Gastrocnemius medialis (tissue), 4 donors: ENCODE results near the gene DEPDC7.

Experiments
- POLR2A ChIP-seq, 2 donors: fragments of 450-650 bp; IDR thresholded peaks; one replicate each; pipeline ENCODE4 v1.6.1; 2017; ENCODE audit warnings: antibody characterized with exemption in 2 of 2, mild to moderate bottlenecking in 2 of 2, moderate library complexity in 2 of 2
- TF ChIP-seq, protein P1 (sequence below), 5 experiments: fragments of 450-650 bp in 3 of 5; fragments of 200-600 bp in 2 of 5; sonication (generic) in 2 of 5; IDR thresholded peaks in 4 of 5; conservative IDR thresholded peaks in 1 of 5; 1 replicate in 4 of 5; 2 replicates in 1 of 5; pipeline ENCODE4 v1.5.1; 2016 to 2019; ENCODE audit warnings: antibody characterized with exemption in 5 of 5, mild to moderate bottlenecking in 3 of 5, moderate library complexity in 3 of 5

DNA sequence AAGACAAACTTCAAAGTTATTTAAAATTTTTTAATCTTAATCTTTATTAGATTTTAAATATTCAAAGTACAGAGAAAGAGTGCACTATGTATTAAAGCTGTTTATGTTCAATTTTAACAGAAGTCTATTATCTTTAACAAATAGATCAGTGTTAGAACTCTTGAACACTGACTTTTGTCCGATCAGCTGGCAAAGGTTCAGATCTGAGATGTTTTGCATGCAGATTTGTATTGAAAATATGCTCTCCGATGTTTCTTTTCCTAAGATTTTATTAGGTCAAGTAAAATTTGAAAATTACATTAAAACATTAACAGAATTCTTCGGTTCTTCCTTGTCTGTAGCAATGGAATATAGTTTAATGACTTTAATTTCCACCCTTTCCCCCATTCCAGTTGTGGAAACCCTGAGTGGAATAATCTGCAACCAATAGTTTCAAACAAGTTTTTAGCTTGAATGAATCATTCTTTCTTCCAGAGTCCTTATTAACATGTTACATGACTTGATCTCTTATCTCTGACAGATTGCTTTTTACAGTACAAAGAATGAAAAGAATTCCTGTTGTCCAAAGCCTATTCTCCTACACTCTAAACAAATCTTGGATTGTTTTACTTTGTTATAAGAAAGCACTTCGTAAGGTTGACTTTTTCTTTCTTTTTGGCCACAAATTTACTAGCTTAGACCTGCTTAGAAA lies 12.3 kb downstream of the DEPDC7 start:
- TF ChIP-seq POLR2A (IDR thresholded peaks at IDR 0.05), result no peak
- TF ChIP-seq, protein P1, sequence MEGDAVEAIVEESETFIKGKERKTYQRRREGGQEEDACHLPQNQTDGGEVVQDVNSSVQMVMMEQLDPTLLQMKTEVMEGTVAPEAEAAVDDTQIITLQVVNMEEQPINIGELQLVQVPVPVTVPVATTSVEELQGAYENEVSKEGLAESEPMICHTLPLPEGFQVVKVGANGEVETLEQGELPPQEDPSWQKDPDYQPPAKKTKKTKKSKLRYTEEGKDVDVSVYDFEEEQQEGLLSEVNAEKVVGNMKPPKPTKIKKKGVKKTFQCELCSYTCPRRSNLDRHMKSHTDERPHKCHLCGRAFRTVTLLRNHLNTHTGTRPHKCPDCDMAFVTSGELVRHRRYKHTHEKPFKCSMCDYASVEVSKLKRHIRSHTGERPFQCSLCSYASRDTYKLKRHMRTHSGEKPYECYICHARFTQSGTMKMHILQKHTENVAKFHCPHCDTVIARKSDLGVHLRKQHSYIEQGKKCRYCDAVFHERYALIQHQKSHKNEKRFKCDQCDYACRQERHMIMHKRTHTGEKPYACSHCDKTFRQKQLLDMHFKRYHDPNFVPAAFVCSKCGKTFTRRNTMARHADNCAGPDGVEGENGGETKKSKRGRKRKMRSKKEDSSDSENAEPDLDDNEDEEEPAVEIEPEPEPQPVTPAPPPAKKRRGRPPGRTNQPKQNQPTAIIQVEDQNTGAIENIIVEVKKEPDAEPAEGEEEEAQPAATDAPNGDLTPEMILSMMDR (IDR thresholded peaks at IDR 0.05 in 4 of 5, conservative IDR thresholded peaks at IDR 0.05 in 1 of 5), result no peak
